Measurements from ENCODE around the gene ARMC7.

- TF ChIP-seq ZBTB33 (IDR thresholded peaks at IDR 0.05) (no peak), RAD21 (IDR thresholded peaks at IDR 0.05; ENCODE audit: insufficient read depth, low read depth, low read length) (no peak), MAX (IDR thresholded peaks at IDR 0.05; ENCODE audit: low read depth, low read length) (no peak), SMARCA5 (IDR thresholded peaks at IDR 0.05) (no peak), EP300 (IDR thresholded peaks at IDR 0.05; ENCODE audit: borderline replicate concordance in 1 of 2, control insufficient read depth in 1 of 2, low read depth in 2 of 2, low read length in 2 of 2) (no peak), CEBPZ (IDR thresholded peaks at IDR 0.05; ENCODE audit: low read depth, low read length) (no peak), ZZZ3 (IDR thresholded peaks at IDR 0.05; ENCODE audit: control insufficient read depth, insufficient read length, low read depth) (no peak), POLR2A (IDR thresholded peaks at IDR 0.05; ENCODE audit: low read depth, low read length) (no peak), CEBPB (IDR thresholded peaks at IDR 0.05; ENCODE audit: borderline replicate concordance in 1 of 2, low read depth in 2 of 2, low read length in 2 of 2) (no peak), TAF1 (IDR thresholded peaks at IDR 0.05; ENCODE audit: borderline replicate concordance, low read depth, low read length) (no peak), EZH2 (IDR thresholded peaks at IDR 0.05; ENCODE audit: borderline replicate concordance, control insufficient read depth, low read depth, low read length) (no peak), ATF2 (IDR thresholded peaks at IDR 0.05; ENCODE audit: low read length) (no peak)
- TF ChIP-seq, protein P1, sequence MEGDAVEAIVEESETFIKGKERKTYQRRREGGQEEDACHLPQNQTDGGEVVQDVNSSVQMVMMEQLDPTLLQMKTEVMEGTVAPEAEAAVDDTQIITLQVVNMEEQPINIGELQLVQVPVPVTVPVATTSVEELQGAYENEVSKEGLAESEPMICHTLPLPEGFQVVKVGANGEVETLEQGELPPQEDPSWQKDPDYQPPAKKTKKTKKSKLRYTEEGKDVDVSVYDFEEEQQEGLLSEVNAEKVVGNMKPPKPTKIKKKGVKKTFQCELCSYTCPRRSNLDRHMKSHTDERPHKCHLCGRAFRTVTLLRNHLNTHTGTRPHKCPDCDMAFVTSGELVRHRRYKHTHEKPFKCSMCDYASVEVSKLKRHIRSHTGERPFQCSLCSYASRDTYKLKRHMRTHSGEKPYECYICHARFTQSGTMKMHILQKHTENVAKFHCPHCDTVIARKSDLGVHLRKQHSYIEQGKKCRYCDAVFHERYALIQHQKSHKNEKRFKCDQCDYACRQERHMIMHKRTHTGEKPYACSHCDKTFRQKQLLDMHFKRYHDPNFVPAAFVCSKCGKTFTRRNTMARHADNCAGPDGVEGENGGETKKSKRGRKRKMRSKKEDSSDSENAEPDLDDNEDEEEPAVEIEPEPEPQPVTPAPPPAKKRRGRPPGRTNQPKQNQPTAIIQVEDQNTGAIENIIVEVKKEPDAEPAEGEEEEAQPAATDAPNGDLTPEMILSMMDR (IDR thresholded peaks at IDR 0.05 in 2 of 3, conservative IDR thresholded peaks at IDR 0.05 in 1 of 3; ENCODE audit: control insufficient read depth in 2 of 3, extremely low read depth in 1 of 3, insufficient read depth in 1 of 3, low read depth in 3 of 3, low read length in 3 of 3), result no peak
- TF ChIP-seq, protein P2, sequence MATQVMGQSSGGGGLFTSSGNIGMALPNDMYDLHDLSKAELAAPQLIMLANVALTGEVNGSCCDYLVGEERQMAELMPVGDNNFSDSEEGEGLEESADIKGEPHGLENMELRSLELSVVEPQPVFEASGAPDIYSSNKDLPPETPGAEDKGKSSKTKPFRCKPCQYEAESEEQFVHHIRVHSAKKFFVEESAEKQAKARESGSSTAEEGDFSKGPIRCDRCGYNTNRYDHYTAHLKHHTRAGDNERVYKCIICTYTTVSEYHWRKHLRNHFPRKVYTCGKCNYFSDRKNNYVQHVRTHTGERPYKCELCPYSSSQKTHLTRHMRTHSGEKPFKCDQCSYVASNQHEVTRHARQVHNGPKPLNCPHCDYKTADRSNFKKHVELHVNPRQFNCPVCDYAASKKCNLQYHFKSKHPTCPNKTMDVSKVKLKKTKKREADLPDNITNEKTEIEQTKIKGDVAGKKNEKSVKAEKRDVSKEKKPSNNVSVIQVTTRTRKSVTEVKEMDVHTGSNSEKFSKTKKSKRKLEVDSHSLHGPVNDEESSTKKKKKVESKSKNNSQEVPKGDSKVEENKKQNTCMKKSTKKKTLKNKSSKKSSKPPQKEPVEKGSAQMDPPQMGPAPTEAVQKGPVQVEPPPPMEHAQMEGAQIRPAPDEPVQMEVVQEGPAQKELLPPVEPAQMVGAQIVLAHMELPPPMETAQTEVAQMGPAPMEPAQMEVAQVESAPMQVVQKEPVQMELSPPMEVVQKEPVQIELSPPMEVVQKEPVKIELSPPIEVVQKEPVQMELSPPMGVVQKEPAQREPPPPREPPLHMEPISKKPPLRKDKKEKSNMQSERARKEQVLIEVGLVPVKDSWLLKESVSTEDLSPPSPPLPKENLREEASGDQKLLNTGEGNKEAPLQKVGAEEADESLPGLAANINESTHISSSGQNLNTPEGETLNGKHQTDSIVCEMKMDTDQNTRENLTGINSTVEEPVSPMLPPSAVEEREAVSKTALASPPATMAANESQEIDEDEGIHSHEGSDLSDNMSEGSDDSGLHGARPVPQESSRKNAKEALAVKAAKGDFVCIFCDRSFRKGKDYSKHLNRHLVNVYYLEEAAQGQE (IDR thresholded peaks at IDR 0.05; ENCODE audit: low read depth, low read length), result no peak
Observed at GRCh38 chr17:75135452-75135851, 25.7 kb downstream of the ARMC7 start.

Data from GM12878 (cell line).